ENCODE measurements around the gene CUEDC1.
A peak's percentile ranks its signal among the peaks of the same experiment; 100 is the strongest.

CUEDC1 gene

DNA sequence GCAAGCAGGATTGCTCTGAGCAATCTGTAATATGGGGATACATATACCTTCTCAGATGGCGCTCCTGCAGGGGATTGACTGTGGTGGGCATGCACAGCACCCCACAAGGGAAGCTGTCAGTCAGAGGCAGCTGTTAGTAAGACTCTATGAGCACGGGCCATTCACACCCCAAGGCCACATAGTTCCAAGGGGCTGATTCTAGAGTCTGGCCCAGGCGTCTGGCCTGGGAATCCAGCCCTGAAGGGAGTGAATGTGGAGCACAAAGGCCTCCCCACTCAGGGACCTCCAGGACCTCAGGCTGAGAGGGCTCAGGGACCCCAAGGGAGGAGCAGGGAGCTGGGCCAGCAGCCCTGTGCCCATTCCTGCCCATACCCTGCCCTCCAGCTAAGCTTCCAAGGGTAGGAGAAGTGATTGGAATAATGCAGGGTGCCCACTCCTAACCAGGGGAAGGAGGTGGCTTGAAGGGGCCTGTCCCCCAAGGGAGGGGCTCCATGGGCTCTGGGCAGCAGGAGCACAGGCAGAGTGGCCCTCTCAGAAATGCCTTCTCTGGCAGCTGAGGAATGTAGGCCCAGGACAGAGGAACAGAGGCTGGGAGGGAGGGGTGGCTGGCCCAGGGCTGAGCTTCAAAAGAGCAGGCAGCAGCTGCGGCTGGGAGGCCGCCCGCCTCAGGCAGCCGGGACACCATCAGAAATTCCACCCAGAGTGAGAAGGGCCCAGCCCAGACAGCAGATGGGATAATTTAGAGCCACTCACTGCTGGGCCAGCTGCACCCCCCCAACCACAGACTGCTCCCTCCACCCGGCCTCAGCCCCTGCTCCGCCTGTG lies 56.5 kb downstream of the CUEDC1 start:
- DNase-seq (ENCODE audit: low read depth in 2 of 2) = no peak

DNA sequence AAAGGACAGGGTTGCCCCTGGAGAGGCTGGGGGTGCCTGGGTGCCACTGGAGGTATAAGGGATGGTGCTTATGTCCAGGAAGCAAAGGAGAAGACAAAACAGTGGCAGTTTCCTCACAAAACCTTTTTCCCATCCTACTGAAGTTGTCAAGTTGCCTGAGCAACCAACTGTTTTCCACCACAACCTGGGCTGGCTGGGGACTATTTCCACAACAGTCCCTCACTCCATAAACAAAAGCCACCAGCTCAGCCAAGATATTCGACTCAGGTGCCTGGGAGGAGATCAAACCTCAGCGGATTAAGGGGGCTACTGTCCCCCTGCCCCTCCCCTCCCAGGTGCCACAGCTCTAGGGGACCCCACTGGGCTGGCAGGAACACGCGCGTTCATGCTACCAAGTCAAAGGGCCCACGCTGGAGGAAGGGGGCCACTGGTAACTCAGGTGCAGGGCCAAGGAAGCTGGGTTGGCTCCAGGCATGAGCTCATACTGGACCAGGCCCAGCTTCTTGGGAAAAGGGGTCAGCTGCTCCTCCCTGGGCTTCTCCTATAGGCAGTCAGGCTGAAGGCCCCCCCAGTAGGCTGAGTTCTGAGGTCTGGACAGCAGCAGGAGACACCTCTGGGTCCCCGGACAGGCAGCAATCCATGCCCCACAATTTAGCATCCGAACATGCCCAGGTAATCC lies 59.7 kb downstream of the CUEDC1 start:
- no peak for DNase-seq (ENCODE audit: low read depth in 2 of 2)

DNA sequence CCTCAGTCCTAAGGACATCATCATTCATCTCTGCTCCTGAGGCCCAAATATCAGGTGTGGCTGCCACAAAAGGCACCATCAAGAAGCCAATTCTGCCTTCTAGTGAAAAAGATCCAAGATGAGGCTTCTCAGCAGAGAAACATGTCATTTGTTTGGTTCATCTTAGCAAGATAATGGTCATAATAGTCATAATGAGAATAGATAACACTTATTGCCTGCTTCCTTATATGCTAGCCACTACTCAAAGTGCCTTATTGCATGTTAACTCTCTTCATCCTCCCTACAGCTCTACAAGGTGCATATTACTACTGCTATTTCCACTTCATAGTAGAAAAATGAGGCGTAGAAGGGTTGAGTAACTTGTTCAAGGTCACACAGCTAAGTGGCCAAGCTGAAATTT lies 60.4 kb downstream of the CUEDC1 start:
- no peak for DNase-seq (ENCODE audit: low read depth in 2 of 2)

DNA sequence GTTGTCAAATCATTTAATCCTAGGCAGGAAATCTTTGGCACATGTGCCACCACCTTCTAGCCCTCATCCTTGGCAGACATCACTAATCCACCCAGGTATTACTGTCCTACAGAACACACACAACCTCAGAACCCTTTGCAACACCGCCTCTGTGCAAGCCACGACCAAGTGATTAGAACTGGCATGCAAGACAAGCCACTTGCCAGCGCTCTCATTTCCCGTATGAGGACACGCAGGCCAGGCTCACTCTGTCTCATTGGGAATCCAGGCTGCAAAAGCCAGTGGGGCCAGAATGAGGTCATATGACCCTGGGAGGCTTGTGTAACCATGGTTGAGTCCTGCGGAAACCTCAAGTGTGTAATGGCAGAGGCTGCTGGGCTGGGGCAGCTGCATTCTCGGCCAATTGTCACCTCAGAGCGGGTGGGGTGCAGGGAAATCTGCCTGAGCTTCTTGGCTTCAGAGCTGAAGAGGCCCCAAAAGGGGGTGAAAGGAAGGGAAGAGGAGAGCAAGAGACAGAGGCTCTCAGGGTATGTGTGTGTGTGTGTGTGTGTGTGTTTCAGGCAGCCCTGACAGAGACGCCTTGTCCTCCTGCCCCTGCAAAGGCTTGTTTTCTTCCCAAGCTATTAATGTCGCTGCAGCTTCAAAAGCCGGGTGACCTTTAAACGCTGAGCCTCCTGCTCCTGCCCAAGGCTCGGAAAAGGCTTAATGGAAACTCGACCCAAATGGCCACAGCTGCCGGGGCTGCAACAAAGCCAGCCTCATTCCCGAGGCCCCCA lies 62.2 kb downstream of the CUEDC1 start:
- no peak for DNase-seq (ENCODE audit: low read depth in 2 of 2)

DNA sequence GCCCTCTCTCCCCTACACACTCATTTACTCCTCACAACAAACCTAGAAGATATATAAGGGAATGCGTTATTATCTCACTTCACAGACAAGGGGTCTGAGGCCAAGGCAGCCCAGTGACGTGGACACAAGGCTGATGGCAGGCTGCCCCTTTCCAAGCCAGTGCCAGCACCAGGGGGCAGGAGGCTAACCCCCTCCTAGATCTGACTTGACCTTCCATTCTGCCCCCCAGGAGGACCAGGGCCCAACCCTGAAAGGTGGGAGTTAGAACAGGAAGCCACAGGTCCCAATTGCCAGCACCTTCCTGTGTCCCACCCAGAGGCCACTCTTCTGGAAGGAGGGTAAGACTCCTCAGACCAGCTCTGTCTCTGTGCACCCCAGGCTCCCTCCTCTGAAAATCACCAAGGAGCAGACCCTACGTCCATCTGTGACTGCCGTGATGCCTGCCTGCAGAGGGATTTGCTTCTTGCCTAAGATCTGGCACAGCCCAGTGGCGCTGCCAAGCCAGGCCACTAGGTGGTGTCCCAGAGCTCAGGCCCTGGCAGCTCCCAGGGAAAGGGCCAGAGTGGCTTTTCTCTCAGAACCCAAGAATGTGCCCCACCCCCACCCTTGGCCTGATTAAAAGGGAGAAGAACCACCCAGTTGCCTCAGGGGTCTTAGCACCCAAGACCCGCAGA lies 62.9 kb downstream of the CUEDC1 start:
- DNase-seq (ENCODE audit: low read depth in 2 of 2) = peak; percentile 71 to 75

DNA sequence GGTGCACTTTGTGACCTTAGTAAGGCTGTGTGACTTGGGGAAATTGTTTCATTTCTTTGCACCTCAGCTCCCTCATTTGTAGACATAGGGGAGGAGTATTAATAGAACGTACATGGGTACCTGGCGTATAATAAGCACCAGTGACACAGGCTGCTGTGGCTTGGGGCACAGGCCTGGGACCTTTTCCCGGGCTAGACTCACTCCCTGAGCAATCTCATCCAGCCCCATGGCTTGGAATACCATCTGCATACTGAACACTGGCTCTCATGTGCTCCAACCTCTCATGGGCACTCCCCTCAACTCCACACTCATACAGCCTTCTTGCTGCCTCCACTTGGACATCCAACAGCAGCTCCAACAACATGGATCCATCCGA lies 64.4 kb downstream of the CUEDC1 start:
- DNase-seq (ENCODE audit: low read depth in 2 of 2) = no peak

DNA sequence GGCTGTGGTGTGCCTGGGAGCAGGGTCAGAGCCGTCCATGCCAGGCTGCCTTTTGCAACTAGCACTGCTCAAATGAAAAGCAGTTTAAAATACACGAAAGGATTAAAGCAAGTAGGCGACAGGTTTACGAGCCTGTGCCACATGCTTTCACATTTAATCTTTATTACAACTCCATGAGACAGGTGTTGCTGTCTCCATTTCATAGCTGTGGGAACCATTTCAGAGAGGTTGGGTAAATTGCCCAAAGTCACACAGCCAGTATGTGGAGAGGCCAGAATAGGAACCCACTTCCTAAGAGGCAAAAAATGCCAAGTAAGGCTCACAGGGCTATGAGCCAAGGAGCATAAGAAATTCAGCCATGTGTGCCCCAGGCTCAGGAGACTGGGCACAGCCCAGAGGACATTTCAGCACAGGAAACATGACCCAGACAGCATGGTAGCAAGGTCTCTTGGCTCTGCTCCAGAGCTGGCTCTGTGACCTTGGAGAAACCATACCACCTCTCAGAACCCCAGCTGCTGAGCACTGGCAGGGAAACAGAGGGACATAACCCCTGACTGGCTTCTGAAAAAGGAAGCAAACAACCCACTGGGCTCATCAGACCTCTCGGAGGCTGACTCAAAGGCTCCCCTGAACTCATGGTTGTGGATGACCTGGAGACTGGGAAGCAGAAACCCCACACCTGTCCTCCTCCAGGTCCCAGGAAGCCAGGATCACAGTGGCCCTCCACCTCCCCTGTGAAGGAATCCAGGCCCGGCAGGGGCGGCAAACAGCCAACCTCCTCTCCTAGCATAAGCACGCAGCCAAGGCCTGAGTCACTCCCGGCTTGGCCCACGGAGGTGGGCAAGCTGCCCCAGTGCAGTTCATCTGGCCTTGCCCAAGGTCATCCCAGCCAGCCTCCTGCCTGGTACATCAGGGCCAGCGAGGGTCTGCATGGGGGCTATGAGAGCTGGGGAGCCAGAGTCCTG lies 65.0 kb downstream of the CUEDC1 start:
- DNase-seq (ENCODE audit: low read depth in 2 of 2) = no peak

DNA sequence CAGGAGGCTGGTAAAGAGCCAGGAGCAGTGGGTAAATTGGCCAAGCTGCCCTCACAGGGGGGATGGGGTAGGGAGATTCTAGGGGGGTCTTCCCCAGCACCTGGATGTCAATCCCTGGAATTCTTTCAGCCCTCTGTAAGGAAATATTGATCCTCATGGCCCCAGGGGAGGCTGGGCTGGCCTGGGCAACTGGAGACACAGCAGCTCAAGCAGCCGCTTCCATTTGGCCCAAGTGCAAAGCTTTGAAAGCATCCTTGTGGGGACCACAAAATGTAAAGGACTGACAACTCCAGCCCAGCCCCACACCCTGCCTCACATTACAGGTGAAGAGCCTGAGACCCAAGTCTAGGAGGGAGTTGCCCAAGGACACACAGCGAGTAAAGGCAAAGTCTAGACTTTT lies 66.0 kb downstream of the CUEDC1 start:
- DNase-seq (ENCODE audit: low read depth in 2 of 2) = no peak

DNA sequence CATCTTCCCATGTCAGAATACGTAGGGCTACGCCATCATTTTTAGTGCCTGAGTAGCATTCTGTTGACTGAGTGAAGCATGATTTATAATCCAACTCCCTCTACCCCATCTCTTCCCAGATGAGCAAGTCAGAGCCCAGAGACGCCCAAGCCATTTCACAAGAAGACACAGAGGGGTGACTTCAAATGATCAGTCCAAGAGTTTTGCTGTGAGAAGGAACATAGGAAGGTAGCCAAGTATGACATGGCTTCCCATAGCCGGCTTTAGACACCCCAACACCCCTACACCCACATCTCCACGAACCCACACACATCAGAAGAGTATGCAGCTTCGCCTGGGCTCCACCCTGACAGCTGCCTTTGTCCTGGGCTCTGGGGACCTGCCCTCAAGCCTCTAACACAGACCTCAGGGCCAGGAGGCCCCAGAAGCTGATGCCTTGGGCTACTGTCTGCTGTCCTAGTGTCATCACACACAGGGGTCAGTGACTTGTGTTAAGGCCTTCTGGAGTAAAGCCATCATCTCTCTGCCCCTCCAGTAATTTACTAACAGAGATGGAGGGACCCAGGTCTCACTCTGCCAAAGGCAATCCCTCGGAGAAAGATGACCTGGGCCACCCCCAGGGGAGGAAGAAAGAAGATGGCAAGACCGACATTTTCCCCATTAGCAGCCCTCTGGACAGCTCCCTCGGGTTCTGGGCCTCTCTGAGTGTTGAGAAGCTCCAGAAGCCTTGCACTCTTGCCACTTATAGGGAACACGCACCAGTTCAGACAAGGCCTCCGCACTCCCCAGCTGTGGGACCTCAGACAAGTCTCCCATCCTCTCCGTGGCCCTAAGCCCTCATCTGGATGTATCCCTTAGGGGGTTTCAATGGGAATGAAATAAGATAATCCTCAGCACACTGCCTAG lies 66.6 kb downstream of the CUEDC1 start:
- no peak for DNase-seq (ENCODE audit: low read depth in 2 of 2)

DNA sequence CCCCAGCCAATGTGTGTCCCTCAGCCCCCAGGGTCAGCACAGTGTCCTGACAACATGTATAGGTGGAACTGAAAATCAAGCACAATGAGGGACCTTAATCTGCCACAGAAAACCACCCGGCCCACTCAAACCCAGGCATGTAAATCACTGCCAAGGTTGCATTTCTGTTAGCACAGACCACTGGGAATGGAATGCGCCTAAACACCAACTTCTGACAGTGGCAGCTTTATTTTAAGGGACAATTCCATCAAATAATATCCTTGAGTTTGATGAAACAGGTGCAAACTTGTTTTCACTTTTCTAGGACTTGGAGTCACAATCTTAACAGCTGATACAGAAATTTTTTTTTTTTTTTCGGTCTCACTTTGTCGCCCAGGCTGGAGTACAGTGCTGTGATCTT lies 68.1 kb downstream of the CUEDC1 start:
- DNase-seq (ENCODE audit: low read depth in 2 of 2) = no peak

DNA sequence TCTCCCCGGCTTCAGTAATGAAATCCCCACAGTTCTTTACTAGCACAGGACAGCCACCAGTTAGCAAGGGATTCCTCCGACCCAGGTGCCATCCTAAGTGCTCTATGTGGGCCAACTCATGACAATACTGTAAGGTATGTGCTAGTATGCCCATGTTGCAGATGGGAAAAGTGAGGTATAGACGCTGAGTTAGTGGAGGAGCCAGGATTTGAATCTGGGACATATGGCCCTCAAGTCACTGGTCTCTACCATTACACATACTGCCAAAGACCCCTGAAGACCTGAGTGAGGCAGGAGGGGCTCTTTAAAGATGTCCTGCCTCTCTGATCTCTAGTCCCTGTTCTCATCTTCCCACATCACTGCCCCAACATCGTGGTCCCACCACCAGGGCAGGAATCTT lies 69.2 kb downstream of the CUEDC1 start:
- no peak for DNase-seq (ENCODE audit: low read depth in 2 of 2)

DNA sequence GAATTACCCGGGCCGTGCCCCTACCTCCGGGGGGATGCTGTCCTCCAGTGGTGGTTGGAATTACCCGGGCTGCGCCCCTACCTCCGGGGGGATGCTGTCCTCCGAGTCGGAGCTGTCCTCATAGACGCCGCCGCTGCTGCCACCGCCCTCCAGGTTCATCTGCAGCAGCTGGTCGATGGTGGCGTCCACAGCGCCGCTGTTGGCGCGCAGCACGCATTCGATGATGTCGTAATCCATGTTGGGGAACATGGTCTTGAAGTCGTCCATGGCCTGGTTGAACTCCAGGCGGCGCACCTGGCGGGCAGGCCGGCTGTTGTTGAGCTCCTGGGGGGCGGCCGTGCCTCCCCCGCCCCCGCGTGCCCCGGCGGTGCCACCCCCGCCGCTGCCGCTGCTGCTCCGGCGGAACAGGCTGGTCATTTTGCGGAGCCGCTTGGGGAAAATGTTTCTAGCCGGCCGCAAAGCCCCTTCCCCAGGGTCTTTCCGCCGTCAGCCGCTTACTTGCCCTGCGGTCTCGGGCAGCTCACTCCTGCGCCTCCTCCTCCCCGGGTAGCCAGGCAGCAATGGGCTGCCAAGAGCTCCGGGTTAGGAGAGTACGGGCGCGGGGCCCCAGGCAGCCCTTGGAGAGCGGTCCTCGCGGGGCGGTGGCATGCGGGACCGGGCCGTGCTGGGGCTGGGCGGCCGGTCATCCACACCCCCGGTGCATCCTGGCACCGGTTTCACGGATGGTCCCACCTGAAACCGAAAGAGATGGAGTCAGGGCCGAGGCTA lies 69.9 kb downstream of the CUEDC1 start:
- DNase-seq (ENCODE audit: low read depth in 2 of 2) = no peak

DNA sequence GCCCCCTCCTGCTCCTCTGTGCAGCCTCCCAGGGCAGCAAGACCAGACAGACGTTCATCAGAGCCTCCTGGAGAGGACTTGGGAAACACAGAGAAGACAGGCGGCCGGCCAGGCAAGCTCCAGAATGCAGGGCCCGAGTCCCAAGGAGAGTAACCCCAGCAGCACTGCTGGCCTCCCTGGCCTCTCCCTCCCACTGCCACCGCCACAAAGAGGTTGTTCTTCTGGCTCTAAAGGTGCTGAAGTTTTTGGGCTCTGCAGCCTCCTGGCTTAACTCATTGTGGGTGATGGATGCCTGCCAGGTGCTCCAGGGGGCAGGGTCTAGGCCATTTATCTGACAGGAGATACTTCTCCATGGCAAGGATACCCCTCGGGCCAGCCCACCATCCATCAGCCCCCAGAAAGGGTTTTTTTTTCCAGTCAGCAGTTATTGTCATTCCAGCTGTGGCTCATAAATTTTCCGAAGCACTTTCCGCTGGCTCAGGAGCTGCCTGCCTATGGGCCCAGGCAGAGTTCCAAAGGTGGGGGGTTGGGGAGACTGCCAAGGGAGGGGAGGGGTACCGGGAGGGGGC lies 73.3 kb downstream of the CUEDC1 start:
- no peak for DNase-seq (ENCODE audit: low read depth in 2 of 2)

DNA sequence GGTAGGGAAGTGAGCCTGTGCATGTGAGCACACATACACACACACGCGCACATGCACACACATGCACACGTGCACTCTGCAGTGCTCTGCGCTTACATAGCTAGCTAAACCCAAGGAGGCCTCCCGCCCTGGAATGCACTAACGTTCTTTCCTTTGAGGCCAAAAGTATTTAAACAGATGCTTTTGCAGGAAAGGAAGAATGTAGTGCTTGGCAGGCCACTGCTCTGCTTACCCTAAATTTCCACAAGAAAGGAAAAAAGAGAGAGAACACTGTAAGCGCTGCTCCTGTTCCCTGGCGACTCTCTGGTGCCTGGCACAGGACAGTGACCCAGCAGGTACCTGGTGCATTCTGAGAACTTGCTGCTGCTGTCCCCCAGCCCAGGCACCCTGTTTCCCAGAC lies 74.1 kb downstream of the CUEDC1 start:
- no peak for DNase-seq (ENCODE audit: low read depth in 2 of 2)

DNA sequence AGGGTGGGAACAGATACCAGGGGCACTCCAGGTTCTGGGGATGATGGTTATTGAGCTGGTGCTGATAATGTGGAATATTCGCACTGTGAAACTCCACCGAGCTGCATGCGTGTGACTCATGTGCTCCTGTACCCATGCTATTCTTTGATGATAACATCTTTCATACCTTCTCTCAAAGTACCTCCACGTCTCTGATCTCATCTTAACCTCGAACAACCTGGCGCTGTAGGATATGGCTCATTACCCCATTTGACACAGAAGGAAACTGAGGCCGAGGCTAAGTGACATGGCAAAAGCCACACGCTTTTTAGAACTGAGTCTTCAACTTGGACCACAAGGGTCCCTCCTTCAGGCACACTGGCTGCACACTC lies 75.1 kb downstream of the CUEDC1 start:
- no peak for DNase-seq (ENCODE audit: low read depth in 2 of 2)

DNA sequence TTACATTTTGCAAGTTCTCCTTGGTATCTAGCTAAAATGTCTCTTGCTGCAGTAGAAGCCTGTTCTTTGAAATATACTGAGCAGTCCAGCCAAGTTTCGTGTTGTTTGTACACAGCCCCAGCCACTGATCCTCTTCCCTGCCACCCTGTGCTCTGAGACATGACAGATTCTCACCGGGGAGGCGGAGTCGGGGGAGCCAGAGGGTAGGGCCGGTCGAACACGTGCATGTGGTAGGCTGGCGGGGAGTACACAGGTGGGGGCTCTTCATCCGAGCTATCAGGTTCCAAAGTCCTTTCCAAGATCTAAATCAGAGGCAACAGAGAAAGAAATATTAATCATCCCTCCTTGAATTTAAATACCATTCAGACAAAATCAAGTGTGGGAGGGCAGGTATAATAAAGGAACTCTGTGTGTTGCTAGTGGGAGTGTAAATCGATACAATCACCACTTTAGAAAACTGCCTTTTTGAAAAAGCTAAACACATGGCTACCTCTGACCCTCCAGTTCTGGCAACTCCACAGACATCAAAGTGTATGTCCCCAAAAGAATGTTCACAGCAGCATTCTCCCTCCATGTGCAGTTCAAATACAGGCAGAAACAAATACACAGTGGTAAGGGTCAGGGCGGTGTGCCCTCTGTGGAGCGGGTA lies 75.7 kb downstream of the CUEDC1 start:
- DNase-seq (ENCODE audit: low read depth in 2 of 2) = no peak

DNA sequence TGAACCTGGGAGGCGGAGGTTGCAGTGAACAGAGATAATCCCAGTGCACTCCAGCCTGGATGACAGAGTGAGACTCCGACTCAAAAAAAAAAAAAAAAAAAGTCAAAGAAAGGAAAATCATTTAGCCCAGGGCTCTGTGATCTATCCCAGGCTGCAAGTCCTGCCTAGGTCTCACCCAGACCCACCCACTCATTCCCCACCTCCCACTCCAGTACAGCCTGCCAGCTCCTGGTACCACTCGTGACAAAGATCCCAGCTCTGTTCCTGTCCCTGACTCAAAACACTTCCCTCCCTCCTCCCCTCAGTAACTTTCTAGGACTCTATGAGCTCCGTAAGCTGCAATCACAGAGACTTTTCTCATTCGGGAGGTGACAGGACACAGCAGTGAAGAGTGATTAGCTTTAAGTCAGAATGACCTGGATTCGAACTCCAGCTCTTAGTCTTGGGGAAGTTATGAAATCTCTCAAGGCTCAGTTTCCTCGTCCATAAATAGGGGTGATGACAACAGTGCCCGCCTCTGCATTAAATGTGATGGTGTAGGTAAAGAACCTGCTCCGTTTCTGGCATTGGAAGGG lies 77.3 kb downstream of the CUEDC1 start:
- no peak for DNase-seq (ENCODE audit: low read depth in 2 of 2)

DNA sequence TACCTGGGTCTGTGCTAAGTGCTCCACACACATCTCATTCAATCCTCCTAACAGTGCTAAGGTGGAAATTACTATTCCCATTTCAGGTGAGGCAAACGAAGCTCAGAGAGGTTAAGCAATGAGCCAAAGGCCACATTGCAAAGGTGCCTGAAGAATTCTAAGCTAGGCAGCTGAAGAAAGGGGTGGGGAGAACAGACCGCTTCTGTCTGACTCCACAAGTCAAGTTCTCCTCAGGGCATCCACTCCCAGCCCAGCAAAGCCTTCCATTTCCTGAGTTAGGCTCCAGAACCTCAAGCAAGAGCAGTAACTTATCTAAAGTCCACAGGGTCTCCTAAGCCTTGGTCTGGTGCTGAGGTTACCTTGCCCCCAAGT lies 78.4 kb downstream of the CUEDC1 start:
- DNase-seq (ENCODE audit: low read depth in 2 of 2) = no peak

All from activated CD4-positive, alpha-beta T cell treated with anti-CD3 and anti-CD28 coated beads for 24 hours (primary cell).